Stimulated activated CD4-positive, alpha-beta T cell treated with anti-CD3 and anti-CD28 coated beads, Interleukin-2, amount 100 ng/mL, for 4 hours (primary cell): ENCODE results near the gene PPP1R1B.
A peak's percentile ranks its signal among the peaks of the same experiment; 100 is the strongest.

Experiments used
- DNase-seq: peaks from one replicate; pipeline ENCODE4 v3.0.0-alpha.2; 2020; ENCODE audit warnings: low read depth

PPP1R1B gene

GRCh38 chr17:39633570-39634183 is 6.9 kb downstream of the PPP1R1B start:
- DNase-seq = no peak

- no peak for DNase-seq
These were observed 7.7 kb downstream of the PPP1R1B start for GRCh38 chr17:39634384-39634871.

- DNase-seq = no peak
These were observed 8.9 kb downstream of the PPP1R1B start for GRCh38 chr17:39635614-39636176.

- no peak for DNase-seq
These were observed 9.8 kb downstream of the PPP1R1B start for GRCh38 chr17:39636587-39636926.

GRCh38 chr17:39636927-39637736 is 10.4 kb downstream of the PPP1R1B start, which contains the start of gene STARD3:
TSS of gene STARD3 (plus strand) at chr17:39637144. CDS start at chr17:39653532, 16,388 bp downstream.
- DNase-seq = peak; percentile 84

- no peak for DNase-seq
These were observed 11.6 kb downstream of the PPP1R1B start for GRCh38 chr17:39638317-39638716.

- no peak for DNase-seq
These were observed 12.3 kb downstream of the PPP1R1B start for GRCh38 chr17:39639043-39639442.

GRCh38 chr17:39639566-39640458 is 13.1 kb downstream of the PPP1R1B start:
- no peak for DNase-seq

GRCh38 chr17:39640591-39641031 is 13.9 kb downstream of the PPP1R1B start:
- DNase-seq = no peak

GRCh38 chr17:39641097-39641496 is 14.3 kb downstream of the PPP1R1B start:
- DNase-seq = no peak

GRCh38 chr17:39641883-39642282 is 15.1 kb downstream of the PPP1R1B start:
- DNase-seq = no peak

- no peak for DNase-seq
These were observed 15.7 kb downstream of the PPP1R1B start for GRCh38 chr17:39642291-39643074.

- DNase-seq = no peak
These were observed 16.5 kb downstream of the PPP1R1B start for GRCh38 chr17:39643271-39643670.

- DNase-seq = no peak
These were observed 20.5 kb downstream of the PPP1R1B start for GRCh38 chr17:39647256-39647655.

- DNase-seq = no peak
These were observed 22.0 kb downstream of the PPP1R1B start for GRCh38 chr17:39648616-39649366.

GRCh38 chr17:39650121-39650579 is 23.4 kb downstream of the PPP1R1B start:
- DNase-seq = no peak

GRCh38 chr17:39651923-39652586 is 25.3 kb downstream of the PPP1R1B start:
- no peak for DNase-seq

- no peak for DNase-seq
These were observed 26.0 kb downstream of the PPP1R1B start for GRCh38 chr17:39652587-39653315.

- DNase-seq = no peak
These were observed 26.5 kb downstream of the PPP1R1B start for GRCh38 chr17:39653316-39653661.
